ENCODE data around the gene IFT80. TPM values are rescaled to one million over a fixed set of nuclear protein-coding genes. Genes with fewer than 3 reads are reported as not detected.

IFT80 gene
- total and polyA plus RNA-seq, 9 of the 15 experiments (the other 6 are each of a cell fraction or from before 2014, with no cell fraction given) = 6.7 to 21.1 (median 16.4) TPM

DNA sequence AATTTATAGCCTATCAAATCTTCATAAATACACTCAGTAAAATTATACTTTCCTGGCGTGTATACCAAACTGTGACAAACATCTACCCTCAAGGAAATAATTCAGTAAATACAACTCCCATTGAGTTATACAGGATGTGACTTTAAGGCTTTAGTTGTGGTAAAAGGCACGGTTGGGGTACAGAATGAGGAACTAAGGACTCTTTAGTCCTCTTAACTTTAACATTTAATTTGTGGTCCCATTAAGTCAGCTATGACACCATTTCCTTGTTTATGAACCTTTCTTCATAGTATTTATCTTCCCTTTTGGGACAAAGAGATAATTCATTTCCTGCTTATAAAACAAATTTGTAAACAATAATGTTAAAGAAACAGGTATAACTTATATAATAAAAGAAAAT, 30.2 kb downstream of the IFT80 start:
- no peaks in the 10 kb centered on the region for H3K36me3 ChIP-seq (ENCODE audit: control insufficient read depth, insufficient read depth, low read length)
- in situ Hi-C loops (cut with MboI) = no loop called here
- H3K4me3 ChIP-seq = no peak overlapping the region
- 53% methylated on average over 2 of the region's 2 CpGs for WGBS (ENCODE audit: insufficient coverage, low coverage, missing lambda C conversion rate)
- H3K27me3 ChIP-seq (ENCODE audit: control insufficient read depth in 2 of 2, insufficient read depth in 2 of 2, low read length in 2 of 2) = no peaks in the 10 kb centered on the region
- H3K79me2 ChIP-seq (ENCODE audit: control insufficient read depth, insufficient read depth, low read length) = no peaks in the 10 kb centered on the region
- POLR2A ChIA-PET = no interaction called here
- no peak overlapping the region for H3K4me2 ChIP-seq (ENCODE audit: insufficient read depth, low read length)
- H3K4me1 ChIP-seq (replicated peaks in 1 of 2; ENCODE audit: control insufficient read depth in 2 of 2, insufficient read depth in 2 of 2, low read length in 2 of 2) = no peaks in the 10 kb centered on the region; a peak in 1 of 5 replicates
- H3K9me1 ChIP-seq (ENCODE audit: control insufficient read depth, insufficient read depth, low read length) = no peaks in the 10 kb centered on the region
- H3K9ac ChIP-seq (ENCODE audit: insufficient read depth in 1 of 2, low read depth in 2 of 2, low read length in 2 of 2) = no peak overlapping the region
- CTCF ChIA-PET (ENCODE audit: low intra/inter-chr PET ratio) = no interaction called here
- ATAC-seq = no peak
- H2AFZ ChIP-seq (ENCODE audit: low read depth, low read length) = no peak overlapping the region
- BruUV-seq (replicated peaks) = no TSS peak
- DNase-seq (ENCODE audit: extremely low read depth in 1 of 4, low spot score in 3 of 4) = no peak
- no peaks in the 10 kb centered on the region for H3K9me3 ChIP-seq (replicated peaks; ENCODE audit: control insufficient read depth, insufficient read depth, low read depth, low read length)
- intact Hi-C loops (cut with micrococcal nuclease) = no loop called here
- H3K27ac ChIP-seq (ENCODE audit: extremely low read depth, low read depth, low read length) = no peak overlapping the region
- no peaks in the 10 kb centered on the region for H4K20me1 ChIP-seq (replicated peaks; ENCODE audit: control insufficient read depth, insufficient read depth, low read length)
- no peak for FAIRE-seq
- TF ChIP-seq, protein P1, sequence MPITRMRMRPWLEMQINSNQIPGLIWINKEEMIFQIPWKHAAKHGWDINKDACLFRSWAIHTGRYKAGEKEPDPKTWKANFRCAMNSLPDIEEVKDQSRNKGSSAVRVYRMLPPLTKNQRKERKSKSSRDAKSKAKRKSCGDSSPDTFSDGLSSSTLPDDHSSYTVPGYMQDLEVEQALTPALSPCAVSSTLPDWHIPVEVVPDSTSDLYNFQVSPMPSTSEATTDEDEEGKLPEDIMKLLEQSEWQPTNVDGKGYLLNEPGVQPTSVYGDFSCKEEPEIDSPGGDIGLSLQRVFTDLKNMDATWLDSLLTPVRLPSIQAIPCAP (CRISPR knock-in tag; IDR thresholded peaks at IDR 0.05; ENCODE audit: borderline replicate concordance) = no peak
- TF ChIP-seq ZNF76 (CRISPR knock-in tag; IDR thresholded peaks at IDR 0.05; ENCODE audit: borderline replicate concordance) (no peak), TEAD2 (tag; IDR thresholded peaks at IDR 0.05) (no peak), SMARCA4 (IDR thresholded peaks at IDR 0.05) (no peak), NRF1 (conservative IDR thresholded peaks at IDR 0.05 in 1 of 2, IDR thresholded peaks at IDR 0.05 in 1 of 2) (no peak), ZNF124 (CRISPR knock-in tag; IDR thresholded peaks at IDR 0.05) (no peak), TCFL5 (CRISPR knock-in tag; conservative IDR thresholded peaks at IDR 0.05) (no peak)
- TF ChIP-seq, protein P2, sequence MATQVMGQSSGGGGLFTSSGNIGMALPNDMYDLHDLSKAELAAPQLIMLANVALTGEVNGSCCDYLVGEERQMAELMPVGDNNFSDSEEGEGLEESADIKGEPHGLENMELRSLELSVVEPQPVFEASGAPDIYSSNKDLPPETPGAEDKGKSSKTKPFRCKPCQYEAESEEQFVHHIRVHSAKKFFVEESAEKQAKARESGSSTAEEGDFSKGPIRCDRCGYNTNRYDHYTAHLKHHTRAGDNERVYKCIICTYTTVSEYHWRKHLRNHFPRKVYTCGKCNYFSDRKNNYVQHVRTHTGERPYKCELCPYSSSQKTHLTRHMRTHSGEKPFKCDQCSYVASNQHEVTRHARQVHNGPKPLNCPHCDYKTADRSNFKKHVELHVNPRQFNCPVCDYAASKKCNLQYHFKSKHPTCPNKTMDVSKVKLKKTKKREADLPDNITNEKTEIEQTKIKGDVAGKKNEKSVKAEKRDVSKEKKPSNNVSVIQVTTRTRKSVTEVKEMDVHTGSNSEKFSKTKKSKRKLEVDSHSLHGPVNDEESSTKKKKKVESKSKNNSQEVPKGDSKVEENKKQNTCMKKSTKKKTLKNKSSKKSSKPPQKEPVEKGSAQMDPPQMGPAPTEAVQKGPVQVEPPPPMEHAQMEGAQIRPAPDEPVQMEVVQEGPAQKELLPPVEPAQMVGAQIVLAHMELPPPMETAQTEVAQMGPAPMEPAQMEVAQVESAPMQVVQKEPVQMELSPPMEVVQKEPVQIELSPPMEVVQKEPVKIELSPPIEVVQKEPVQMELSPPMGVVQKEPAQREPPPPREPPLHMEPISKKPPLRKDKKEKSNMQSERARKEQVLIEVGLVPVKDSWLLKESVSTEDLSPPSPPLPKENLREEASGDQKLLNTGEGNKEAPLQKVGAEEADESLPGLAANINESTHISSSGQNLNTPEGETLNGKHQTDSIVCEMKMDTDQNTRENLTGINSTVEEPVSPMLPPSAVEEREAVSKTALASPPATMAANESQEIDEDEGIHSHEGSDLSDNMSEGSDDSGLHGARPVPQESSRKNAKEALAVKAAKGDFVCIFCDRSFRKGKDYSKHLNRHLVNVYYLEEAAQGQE (IDR thresholded peaks at IDR 0.05; ENCODE audit: borderline replicate concordance) = no peak
- TF ChIP-seq, protein P2 (CRISPR knock-in tag; IDR thresholded peaks at IDR 0.05; ENCODE audit: low read depth) = no peak
- TF ChIP-seq, protein P3, sequence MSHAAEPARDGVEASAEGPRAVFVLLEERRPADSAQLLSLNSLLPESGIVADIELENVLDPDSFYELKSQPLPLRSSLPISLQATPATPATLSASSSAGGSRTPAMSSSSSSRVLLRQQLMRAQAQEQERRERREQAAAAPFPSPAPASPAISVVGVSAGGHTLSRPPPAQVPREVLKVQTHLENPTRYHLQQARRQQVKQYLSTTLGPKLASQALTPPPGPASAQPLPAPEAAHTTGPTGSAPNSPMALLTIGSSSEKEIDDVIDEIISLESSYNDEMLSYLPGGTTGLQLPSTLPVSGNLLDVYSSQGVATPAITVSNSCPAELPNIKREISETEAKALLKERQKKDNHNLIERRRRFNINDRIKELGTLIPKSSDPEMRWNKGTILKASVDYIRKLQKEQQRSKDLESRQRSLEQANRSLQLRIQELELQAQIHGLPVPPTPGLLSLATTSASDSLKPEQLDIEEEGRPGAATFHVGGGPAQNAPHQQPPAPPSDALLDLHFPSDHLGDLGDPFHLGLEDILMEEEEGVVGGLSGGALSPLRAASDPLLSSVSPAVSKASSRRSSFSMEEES (CRISPR knock-in tag; IDR thresholded peaks at IDR 0.05) = no peak
- TF ChIP-seq, protein P4, sequence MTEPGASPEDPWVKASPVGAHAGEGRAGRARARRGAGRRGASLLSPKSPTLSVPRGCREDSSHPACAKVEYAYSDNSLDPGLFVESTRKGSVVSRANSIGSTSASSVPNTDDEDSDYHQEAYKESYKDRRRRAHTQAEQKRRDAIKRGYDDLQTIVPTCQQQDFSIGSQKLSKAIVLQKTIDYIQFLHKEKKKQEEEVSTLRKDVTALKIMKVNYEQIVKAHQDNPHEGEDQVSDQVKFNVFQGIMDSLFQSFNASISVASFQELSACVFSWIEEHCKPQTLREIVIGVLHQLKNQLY (CRISPR knock-in tag; conservative IDR thresholded peaks at IDR 0.05) = no peak

Measured in K562 (cell line).